NB4 (cell line): ENCODE data around the gene ANKRD24.
"Not testable (repeated sequence)": the region's sequence is repeated elsewhere in the genome, so short reads cannot be mapped to it uniquely, and the experiment has no call there.

ENCODE experiments used
- DNase-seq: peaks from one replicate; pipeline ENCODE4 v3.0.0; 2010; ENCODE audit warnings: low read depth
- H3K4me3 ChIP-seq: one replicate; pipeline ENCODE4 v1.5.1; 2011; ENCODE audit warnings: mild to moderate bottlenecking, low read depth, low read length, moderate library complexity
- CTCF ChIP-seq: IDR thresholded peaks from one replicate; pipeline ENCODE4 v1.5.1; 2012; ENCODE audit warnings: low read depth, low read length
- MAX ChIP-seq: IDR thresholded peaks from 2 replicates; pipeline ENCODE4 v1.6.1; 2011; ENCODE audit warnings: low read depth, low read length
- MYC ChIP-seq: IDR thresholded peaks from 2 replicates; pipeline ENCODE4 v1.6.1; 2011; ENCODE audit warnings: low read depth, low read length
- POLR2A ChIP-seq: IDR thresholded peaks from 2 replicates; pipeline ENCODE4 v1.6.1; 2011; ENCODE audit warnings: mild to moderate bottlenecking; ENCODE audit not compliant: insufficient read length; ENCODE audit errors: extremely low read depth

The ANKRD24 gene

DNA sequence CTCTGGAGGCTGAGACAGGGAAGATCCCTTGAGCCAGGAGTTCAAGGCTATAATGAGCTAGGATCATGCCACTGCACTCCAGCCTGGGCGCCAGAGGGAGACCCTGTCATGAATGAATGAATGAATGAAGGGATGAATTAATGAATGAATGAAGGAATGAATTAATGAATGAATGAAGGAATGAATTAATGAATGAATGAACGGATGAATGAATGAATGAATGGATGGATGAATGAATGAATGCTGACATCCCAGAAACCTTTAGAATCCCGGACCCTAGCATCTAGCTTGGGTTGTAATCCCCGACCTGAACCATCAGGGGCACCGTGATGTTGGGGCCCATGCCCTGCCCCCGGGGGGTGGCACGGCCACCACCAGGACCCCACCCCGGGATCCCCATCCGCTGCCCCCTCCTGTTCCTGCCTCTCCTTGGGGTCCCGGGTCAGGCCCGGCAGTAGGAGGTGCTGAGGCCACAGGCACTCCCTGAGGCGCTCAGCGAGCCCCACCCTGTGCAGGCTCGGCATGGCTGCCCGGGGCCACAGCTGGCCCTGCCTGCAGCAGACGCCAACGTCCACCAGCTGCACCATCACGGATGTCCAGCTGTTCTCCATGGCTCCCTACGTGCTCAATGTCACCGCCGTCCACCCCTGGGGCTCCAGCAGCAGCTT, 50.3 kb downstream of the ANKRD24 start:
- peak; percentile 12 for DNase-seq
- TF ChIP-seq MAX: no peak
- no peak for TF ChIP-seq MYC
- no peak for TF ChIP-seq CTCF
- no peak for TF ChIP-seq POLR2A
- H3K4me3 ChIP-seq: no peak overlapping the region

DNA sequence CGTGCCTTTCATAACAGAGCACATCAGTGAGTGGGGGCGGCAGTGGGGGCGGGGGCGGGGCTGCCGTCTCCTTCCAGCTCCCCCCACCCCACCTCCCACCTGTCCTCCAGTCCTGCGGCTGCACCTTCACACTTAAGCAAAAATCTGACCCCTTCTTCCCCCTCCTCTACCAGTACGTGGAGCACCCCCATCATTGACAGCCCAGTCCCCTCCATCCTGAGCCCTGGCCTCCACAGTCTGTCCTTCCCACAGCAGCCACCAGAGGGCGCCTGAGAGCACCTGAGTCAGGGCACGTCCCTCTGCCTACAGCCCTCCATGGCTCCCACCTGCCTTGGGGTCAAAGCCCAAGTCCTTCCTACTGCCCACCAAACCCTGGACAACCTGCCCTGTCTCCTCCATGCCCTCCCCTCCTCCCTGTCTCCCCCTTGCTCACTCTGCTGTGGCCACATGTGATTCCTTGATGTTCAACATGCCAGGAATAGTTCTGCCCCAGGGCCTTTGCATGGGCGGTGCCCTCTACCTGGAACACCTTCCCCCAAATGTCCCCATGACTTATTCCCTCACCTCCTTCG, 50.9 kb downstream of the ANKRD24 start:
- peak; percentile 62 for DNase-seq
- H3K4me3 ChIP-seq: no peak overlapping the region
- TF ChIP-seq CTCF (peak; percentile 73), MYC (no peak), POLR2A (no peak), MAX (no peak)

GRCh38 chr19:4234142-4234861, 51.8 kb downstream of the ANKRD24 start:
- DNase-seq: no peak
- TF ChIP-seq CTCF: no peak
- H3K4me3 ChIP-seq: no peak overlapping the region

GRCh38 chr19:4234862-4235201, 52.3 kb downstream of the ANKRD24 start:
- TF ChIP-seq POLR2A (no peak), CTCF (no peak), MAX (no peak), MYC (no peak)
- no peak overlapping the region for H3K4me3 ChIP-seq
- no peak for DNase-seq

DNA sequence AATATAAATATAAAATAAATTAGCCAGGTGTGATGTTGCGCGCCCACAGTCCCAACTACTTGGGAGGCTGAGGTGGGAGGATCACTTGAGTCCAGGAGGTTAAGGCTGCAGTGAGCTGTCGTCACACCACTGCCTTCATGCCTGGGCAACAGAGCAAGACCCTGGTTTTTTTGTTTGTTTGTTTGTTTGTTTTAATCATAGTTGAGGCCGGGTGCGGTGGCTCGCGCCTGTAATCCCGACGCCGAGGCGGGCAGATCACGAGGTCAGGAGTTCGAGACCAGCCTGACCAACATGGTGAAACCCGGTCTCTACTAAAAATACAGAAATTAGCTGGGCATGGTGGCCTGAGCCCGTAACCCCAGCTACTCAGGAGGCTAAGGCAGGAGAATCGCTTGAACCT, 55.0 kb downstream of the ANKRD24 start:
- not testable (repeated sequence) for H3K4me3 ChIP-seq, DNase-seq

DNA sequence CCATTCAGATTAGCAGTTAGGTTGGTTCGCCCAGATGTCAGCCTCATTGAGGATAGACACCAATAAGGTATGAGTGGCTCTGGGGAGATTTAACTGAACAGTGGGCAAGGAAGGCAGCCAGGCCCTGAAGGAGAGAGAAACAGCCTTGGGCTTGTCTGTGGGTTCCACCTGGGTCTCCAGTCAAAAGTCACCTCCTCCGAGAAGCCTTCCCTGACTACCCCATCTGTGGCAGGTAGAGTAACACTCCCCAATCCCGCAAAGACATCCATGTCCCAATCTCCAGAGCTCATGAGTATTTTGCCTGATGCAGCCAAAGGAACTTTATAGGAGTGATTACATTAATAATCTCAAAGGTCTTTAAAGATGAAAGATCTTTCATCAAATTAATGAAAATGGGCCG, 56.3 kb downstream of the ANKRD24 start:
- no peak for DNase-seq
- no peak overlapping the region for H3K4me3 ChIP-seq
- no peak for TF ChIP-seq CTCF
- TF ChIP-seq MYC: no peak
- no peak for TF ChIP-seq MAX
- TF ChIP-seq POLR2A: no peak
